NCI-H1436 (cell line): Measurements from ENCODE around the gene PRDX3.
"Not testable (repeated sequence)": the region's sequence is repeated elsewhere in the genome, so short reads cannot be mapped to it uniquely, and the experiment has no call there.

Experiments used
- DNase-seq: peaks from one replicate; lab custom pipeline; 2025; lab: John Stamatoyannopoulos, UW

The PRDX3 gene

DNA sequence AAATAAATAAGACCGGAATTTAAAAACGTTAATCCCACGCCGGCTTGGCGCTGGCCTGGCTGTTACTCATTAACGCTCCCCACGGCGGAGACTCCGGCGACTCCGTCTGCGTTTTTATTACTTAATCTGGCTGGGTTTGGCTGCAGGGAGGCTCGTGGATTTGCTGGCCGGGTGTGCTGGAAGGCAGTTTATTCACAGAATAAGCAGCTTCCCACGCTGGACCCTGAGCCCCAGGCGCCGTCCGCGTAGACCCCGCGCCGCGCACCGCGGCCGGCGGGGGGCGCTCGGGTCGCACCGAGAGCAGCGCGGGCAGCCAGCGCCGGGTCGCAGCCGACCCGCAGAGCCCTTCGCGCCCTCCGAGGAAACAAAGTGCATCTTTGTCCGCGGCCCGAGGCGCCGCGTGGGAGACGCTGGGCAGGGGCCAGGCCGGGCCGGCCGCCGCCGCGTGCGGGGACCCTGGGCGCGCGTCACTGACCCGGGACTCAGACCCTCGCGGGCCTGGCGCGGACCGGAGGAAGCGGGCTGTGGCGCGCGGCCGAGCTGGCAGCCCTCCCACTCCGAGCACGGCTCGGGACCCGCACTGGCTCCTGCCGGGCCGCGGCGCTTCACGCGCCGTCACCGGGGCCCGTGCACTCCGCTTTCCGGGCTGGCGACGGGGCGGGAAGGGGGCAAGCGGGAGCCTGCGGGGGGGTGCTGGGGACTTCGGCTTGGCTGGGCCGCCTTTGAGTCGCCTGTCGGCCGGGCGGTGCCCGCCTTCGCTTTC, 28.2 kb upstream of the PRDX3 start:
- peak; percentile 66 for DNase-seq

- no peak for DNase-seq
These were observed 27.4 kb upstream of the PRDX3 start for GRCh38 chr10:119205894-119206602.

DNA sequence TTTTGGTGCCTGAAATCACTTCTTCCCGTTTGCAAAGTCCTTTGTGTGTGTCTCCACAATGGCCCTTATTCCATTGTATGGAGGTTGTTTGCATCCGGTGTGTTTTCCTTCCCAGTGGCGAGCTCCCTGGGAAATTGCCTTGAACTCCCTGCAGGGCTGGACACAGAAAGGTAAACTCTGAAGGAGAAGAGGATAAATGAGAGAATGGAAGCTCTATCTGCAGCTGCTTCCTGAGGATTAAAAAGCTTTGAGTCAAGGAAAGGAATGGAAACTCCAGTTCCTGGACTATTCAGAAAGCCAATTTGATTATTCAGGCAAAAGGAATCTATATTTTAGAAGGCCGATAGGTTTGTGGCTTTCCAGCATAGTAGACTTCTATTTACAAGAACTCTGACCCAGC, 24.4 kb upstream of the PRDX3 start:
- no peak for DNase-seq

DNA sequence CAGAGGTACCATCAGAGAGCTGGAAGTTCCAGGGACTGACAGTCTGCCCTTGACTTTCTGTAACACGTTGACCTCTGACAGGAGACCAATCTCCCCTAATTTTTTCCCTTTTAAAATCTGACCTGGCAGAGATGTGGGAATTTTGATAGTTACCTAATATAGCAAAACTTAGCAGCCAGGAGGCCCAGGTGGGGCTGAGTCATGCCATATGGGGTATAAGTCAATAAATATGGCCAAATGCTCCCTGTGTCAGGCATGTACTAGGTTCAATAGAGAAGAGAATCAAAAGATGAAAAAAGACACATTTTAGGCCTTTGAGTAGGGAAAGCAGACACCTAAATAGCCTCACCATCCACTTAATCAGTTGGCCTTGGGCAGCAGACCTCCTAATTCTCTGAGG, 22.6 kb upstream of the PRDX3 start:
- DNase-seq = no peak

DNA sequence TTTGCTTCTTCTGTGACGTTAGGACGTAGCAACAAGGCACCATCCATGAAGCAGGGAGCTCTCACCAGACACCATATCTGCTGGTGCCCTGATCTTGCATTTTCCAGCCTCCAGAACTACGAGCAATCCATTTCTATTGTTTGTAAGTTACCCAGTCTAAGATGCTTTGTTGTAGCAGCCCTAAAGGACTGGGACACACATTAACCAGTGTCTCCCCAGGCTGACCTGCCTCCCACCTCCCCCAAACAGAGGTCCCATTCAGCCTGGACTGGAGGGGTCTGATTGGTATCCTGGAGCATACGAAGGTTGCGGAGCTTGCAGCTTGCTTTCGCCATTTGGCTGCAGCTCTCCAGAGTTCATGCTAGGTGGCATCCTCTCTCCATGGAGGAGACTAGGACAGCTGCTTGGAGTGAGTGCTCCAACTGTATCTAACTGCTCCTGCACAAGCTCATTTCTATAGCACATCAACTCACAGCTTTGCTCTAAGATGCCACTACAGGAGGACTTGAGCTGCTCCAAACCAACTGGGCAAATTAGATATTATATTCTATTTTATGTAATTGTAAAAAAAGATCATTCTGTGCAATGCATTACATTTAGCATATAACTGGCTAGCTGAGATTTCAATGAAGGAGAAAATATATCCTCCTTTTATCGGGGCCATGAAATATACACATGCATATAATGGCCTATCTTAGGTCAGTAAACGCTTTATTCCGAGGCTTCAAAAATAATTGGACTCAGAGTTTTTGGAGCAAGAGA, 20.8 kb upstream of the PRDX3 start:
- peak; percentile 61 for DNase-seq

DNA sequence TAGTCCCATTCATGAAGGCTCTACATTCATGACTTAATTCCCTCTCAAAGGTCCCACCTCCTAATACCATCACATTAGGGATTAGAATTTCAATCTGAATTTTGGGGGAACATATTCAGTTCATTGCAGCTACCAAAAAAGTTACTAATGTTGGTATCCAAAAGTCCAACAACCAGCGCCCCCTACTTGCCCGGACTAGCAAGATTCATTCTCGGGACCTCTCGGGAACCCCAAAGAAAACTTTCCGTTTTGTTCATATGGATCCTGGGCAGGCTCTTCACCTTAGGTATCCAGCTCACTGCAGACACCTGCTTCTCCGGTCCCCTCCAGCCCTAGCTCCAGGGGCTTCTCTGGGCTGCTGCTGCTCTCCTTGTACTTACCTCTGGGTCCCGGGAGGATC, 19.8 kb upstream of the PRDX3 start:
- no peak for DNase-seq

- no peak for DNase-seq
These were observed 19.3 kb upstream of the PRDX3 start for GRCh38 chr10:119197921-119198320.

DNA sequence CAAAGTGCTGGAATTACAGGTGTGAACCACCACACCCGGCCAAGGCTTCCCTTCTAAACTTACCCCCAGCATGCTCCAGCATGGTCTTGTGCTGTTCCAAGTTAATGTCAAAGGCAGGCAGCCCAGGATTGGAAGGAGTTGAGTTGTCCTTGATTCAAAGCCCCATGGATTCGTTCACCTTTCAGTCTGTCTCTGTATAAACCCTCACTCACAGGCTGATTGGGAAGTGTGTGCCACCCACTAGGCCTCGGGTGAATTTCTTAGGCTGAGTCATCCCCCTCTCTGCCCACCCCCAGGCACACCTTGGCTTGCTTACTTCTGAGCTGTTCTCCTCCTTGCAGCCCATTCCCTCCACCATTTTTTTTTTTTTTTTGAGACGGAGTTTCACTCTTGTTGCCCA, 13.3 kb upstream of the PRDX3 start:
- no peak for DNase-seq

- DNase-seq = no peak
These were observed 12.6 kb upstream of the PRDX3 start for GRCh38 chr10:119190954-119191785.

DNA sequence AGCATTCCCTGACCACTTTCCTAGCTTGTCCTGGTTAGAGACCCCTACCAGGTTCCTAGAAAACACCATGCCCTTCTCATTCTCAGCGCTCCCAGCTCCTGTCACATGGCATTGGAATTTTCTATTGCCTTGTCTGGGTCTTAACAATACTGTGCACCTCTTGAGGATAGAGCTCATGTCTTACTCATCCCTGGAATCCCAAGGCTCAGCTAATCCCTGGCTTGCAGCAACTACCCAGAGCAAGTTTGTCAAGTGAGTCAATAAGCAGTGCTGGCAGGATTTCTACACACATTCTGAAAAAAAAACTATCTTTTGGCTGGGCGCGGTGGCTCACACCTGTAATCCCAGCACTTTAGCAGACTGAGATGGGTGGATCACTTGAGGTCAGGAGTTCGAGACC, 11.7 kb upstream of the PRDX3 start:
- DNase-seq = no peak

- DNase-seq = no peak
These were observed 11.2 kb upstream of the PRDX3 start for GRCh38 chr10:119189811-119190282.

- no peak for DNase-seq
These were observed 5.2 kb upstream of the PRDX3 start for GRCh38 chr10:119183664-119184412.

- DNase-seq = not testable (repeated sequence)
These were observed 2.3 kb upstream of the PRDX3 start for GRCh38 chr10:119180850-119181400.

- no peak for DNase-seq
These were observed 772 bp downstream of the PRDX3 start for GRCh38 chr10:119177708-119178371.

GRCh38 chr10:119176166-119176565, 2.4 kb downstream of the PRDX3 start:
- no peak for DNase-seq

DNA sequence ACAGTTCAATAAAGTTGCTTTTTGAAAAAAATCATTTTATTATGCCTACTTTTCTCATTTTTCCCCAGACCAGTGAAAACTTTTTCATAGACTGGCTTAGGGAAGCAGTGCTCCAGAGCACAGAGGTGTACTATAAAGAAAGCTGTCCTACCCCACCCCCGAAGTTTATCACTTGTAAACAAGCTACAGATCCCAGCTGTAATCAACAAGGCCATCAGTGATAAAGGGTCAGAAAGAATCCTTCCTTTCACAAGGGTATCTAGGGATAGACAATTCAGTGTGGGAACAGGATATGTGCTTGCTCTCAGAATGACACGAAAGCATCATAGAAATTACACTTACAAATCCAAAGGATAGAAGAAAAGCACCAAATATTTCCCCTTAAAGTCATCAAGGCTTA, 4.5 kb downstream of the PRDX3 start:
- DNase-seq = no peak

- DNase-seq = no peak
These were observed 11.6 kb downstream of the PRDX3 start for GRCh38 chr10:119167041-119167440.

GRCh38 chr10:119166564-119166963, 12.0 kb downstream of the PRDX3 start:
- no peak for DNase-seq

- DNase-seq = no peak
These were observed 12.5 kb downstream of the PRDX3 start for GRCh38 chr10:119166118-119166500.
